ENCODE measurements around the gene RNASEH1.
"Not testable (repeated sequence)": the region's sequence is repeated elsewhere in the genome, so short reads cannot be mapped to it uniquely, and the experiment has no call there.

Gene RNASEH1

DNA sequence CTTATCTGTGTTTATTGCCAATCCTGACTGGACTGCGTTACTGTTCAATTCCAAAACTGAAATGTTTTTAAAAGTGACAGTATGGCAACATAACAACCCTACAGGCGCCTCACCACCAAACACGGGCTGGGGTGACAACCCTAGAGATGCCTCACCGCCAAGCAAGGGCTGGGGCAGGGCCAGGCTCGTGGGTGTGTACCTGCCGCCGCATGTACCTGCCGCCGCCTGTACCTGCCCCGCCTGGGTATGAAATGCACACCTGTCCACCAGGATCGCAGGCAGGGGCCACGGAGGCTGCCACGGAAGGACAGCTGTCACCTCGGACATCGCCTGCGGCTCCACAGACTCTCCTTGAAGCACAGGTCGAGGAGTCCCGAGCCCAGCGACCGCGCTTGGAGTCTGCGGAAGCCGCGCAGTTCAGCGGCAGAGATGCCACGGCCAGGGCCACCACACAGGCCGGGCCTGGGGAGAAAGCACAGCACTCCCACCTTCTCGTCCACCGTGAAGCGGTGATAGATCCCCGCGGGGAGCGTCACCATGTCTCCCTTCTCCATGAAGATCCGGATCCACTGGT, 57.7 kb downstream of the RNASEH1 start:
- TF ChIP-seq, protein P1, sequence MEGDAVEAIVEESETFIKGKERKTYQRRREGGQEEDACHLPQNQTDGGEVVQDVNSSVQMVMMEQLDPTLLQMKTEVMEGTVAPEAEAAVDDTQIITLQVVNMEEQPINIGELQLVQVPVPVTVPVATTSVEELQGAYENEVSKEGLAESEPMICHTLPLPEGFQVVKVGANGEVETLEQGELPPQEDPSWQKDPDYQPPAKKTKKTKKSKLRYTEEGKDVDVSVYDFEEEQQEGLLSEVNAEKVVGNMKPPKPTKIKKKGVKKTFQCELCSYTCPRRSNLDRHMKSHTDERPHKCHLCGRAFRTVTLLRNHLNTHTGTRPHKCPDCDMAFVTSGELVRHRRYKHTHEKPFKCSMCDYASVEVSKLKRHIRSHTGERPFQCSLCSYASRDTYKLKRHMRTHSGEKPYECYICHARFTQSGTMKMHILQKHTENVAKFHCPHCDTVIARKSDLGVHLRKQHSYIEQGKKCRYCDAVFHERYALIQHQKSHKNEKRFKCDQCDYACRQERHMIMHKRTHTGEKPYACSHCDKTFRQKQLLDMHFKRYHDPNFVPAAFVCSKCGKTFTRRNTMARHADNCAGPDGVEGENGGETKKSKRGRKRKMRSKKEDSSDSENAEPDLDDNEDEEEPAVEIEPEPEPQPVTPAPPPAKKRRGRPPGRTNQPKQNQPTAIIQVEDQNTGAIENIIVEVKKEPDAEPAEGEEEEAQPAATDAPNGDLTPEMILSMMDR (IDR thresholded peaks at IDR 0.05; ENCODE audit: control insufficient read depth, extremely low read depth, insufficient read depth): no peak
- no peak for DNase-seq (ENCODE audit: low read depth)
- H3K4me3 ChIP-seq (ENCODE audit: low read depth, low read length): no peak overlapping the region

- no peak overlapping the region for H3K4me3 ChIP-seq (ENCODE audit: low read depth, low read length)
These were observed 59.2 kb downstream of the RNASEH1 start for GRCh38 chr2:3498783-3499394.

GRCh38 chr2:3496708-3497080, 61.4 kb downstream of the RNASEH1 start:
- DNase-seq (ENCODE audit: low read depth): not testable (repeated sequence)

More at GRCh38 chr2:3498783-3499394, 59.2 kb downstream of the RNASEH1 start:
- TF ChIP-seq, protein P1 (IDR thresholded peaks at IDR 0.05; ENCODE audit: control insufficient read depth, extremely low read depth, insufficient read depth): no peak
- DNase-seq (ENCODE audit: low read depth): no peak

More at GRCh38 chr2:3496708-3497080, 61.4 kb downstream of the RNASEH1 start:
- not testable (repeated sequence) for H3K4me3 ChIP-seq (ENCODE audit: low read depth, low read length)
